B cell (primary cell): ENCODE results near the gene NOXA1. TPM values are rescaled to one million over a fixed set of nuclear protein-coding genes. Genes with fewer than 3 reads are reported as not detected.

Experiments used
- ATAC-seq: fragments of 200-7000 bp; cut with Tn5 transposase; one replicate; pipeline ENCODE4 v1.10.0; 2021; ENCODE audit warnings: low read depth, mild to moderate bottlenecking, moderate number of reproducible peaks, moderate library complexity
- CTCF ChIA-PET: fragments of 350-600 bp; sonication (Branson Sonifier 250); formaldehyde crosslinking; loops from one replicate; lab custom pipeline; 2021; ENCODE audit warnings: antibody characterized with exemption, inconsistent platforms; lab: Charles Lee
- POLR2A ChIA-PET: fragments of 350-600 bp; sonication (Branson Sonifier 250); formaldehyde crosslinking; loops from one replicate; lab custom pipeline; 2021; ENCODE audit warnings: antibody characterized with exemption; lab: Charles Lee
- DNase-seq: peaks from one replicate; pipeline ENCODE4 v3.0.0; 2013
- H2AFZ ChIP-seq: 2 replicates; pipeline ENCODE4 v1.6.1; 2012; ENCODE audit warnings: mild to moderate bottlenecking, low read depth, low read length; ENCODE audit not compliant: insufficient read depth, poor library complexity, severe bottlenecking
- H3K27ac ChIP-seq, 2 donors: 1 replicate in 1 of 2; 2 replicates in 1 of 2; pipeline ENCODE4 v1.5.1; 2012 to 2013; ENCODE audit warnings: low read length in 2 of 2, mild to moderate bottlenecking in 2 of 2, moderate library complexity in 1 of 2
- H3K27me3 ChIP-seq, 4 experiments: fragments of 200-600 bp in 1 of 4; sonication (generic) in 1 of 4; replicated peaks in 1 of 4; 1 replicate in 2 of 4; 2 replicates in 2 of 4; pipeline versions ENCODE4 v1.6.1 to v1.7.0; 2013 to 2016; ENCODE audit warnings: low read length in 3 of 4, mild to moderate bottlenecking in 2 of 4, mixed read lengths in 1 of 4, moderate library complexity in 1 of 4; ENCODE audit not compliant: insufficient read depth in 4 of 4, control insufficient read depth in 3 of 4; ENCODE audit errors: control extremely low read depth in 1 of 4
- H3K36me3 ChIP-seq, 2 experiments: replicated peaks in 1 of 2; 1 replicate in 1 of 2; 2 replicates in 1 of 2; pipeline versions ENCODE4 v1.6.1 to v1.7.1; 2013; ENCODE audit warnings: low read length in 1 of 2; ENCODE audit not compliant: insufficient read depth in 2 of 2, control insufficient read depth in 1 of 2; ENCODE audit errors: control extremely low read depth in 1 of 2, extremely low read depth in 1 of 2
- H3K4me1 ChIP-seq, 2 donors: fragments of 200-600 bp in 1 of 2; sonication (generic) in 1 of 2; 1 replicate in 1 of 2; 2 replicates in 1 of 2; pipeline versions ENCODE4 v1.5.1 to v1.6.1; 2013 to 2017; ENCODE audit warnings: low read length in 2 of 2; ENCODE audit not compliant: control insufficient read depth in 2 of 2, insufficient read depth in 2 of 2
- H3K4me2 ChIP-seq: replicated peaks from 2 replicates; pipeline ENCODE3; 2012; ENCODE audit warnings: mild to moderate bottlenecking, low read depth, low read length; ENCODE audit not compliant: poor library complexity, severe bottlenecking
- H3K4me3 ChIP-seq, 5 experiments: fragments of 200-600 bp in 1 of 5; sonication (generic) in 1 of 5; 1 replicate in 3 of 5; 2 replicates in 2 of 5; pipeline versions ENCODE4 v1.5.1 to v1.7.0; 2011 to 2016; ENCODE audit warnings: low read length in 4 of 5, mild to moderate bottlenecking in 4 of 5, low read depth in 2 of 5, control low read depth in 1 of 5, moderate library complexity in 1 of 5; ENCODE audit not compliant: insufficient read depth in 1 of 5; ENCODE audit errors: control extremely low read depth in 1 of 5, extremely low read depth in 1 of 5
- H3K79me2 ChIP-seq: fragments of 200-600 bp; sonication (generic); one replicate; pipeline ENCODE4 v1.6.0; 2016; ENCODE audit warnings: low read length; ENCODE audit not compliant: control insufficient read depth, insufficient read depth
- H3K9ac ChIP-seq: fragments of 200-600 bp; sonication (generic); 2 replicates; pipeline ENCODE4 v1.6.1; 2017; ENCODE audit warnings: mild to moderate bottlenecking, low read length, moderate library complexity
- H3K9me3 ChIP-seq, 3 donors: one replicate each; pipeline versions ENCODE4 v1.6.1 to v1.7.1; 2013; ENCODE audit warnings: low read length in 2 of 3; ENCODE audit not compliant: control insufficient read depth in 2 of 3, insufficient read depth in 1 of 3; ENCODE audit errors: control extremely low read depth in 1 of 3
- H4K20me1 ChIP-seq: 2 replicates; pipeline ENCODE4 v1.6.0; 2012; ENCODE audit warnings: mild to moderate bottlenecking, low read length; ENCODE audit not compliant: insufficient read depth, control insufficient read depth, poor library complexity, severe bottlenecking
- H3K27ac Mint-ChIP-seq: one replicate; pipeline ENCODE4 v1.8.0; 2021; ENCODE audit warnings: mixed read lengths
- H3K27me3 Mint-ChIP-seq: one replicate; pipeline ENCODE4 v1.8.0; 2021; ENCODE audit warnings: mixed read lengths
- H3K4me1 Mint-ChIP-seq: one replicate; pipeline ENCODE4 v1.8.0; 2021; ENCODE audit warnings: mixed read lengths
- H3K4me3 Mint-ChIP-seq: one replicate; pipeline ENCODE4 v1.8.0; 2021; ENCODE audit warnings: mixed read lengths
- H3K9me3 Mint-ChIP-seq: one replicate; pipeline ENCODE4 v1.8.0; 2022; ENCODE audit warnings: mixed read lengths; ENCODE audit not compliant: insufficient read depth
- EZH2 ChIP-seq: IDR thresholded peaks from 2 replicates; pipeline ENCODE4 v1.6.1; 2012; ENCODE audit warnings: borderline replicate concordance, low read depth, mild to moderate bottlenecking, moderate library complexity, low read length; ENCODE audit not compliant: insufficient read depth, poor library complexity, severe bottlenecking
- WGBS: methylation state at CpG from one replicate; pipeline ENCODE4 v1.1.5; 2013; ENCODE audit warnings: missing lambda C conversion rate; ENCODE audit not compliant: insufficient coverage; 5-methylcytosine and 5-hydroxymethylcytosine counted together
- intact Hi-C: fragments of 100-400 bp; cut with micrococcal nuclease; formaldehyde crosslinking; loops from one replicate; pipeline ENCODE4 v1.10.0; 2022
- polyA plus RNA-seq: library from polyadenylated mRNA; depleted of rRNA; stranded (reverse); fragments of >200 nt; gene quantifications from 2 replicates; pipeline ENCODE4 v1.2.3, GENCODE V29; 2012
- total RNA-seq, 2 donors: library from RNA; stranded (reverse); fragments of 120-200 nt in 1 of 2; gene quantifications; 1 replicate in 1 of 2; 2 replicates in 1 of 2; pipeline versions ENCODE4 v1.2.3 to v1.2.4, GENCODE V29; 2013 to 2022
- TF ChIP-seq, protein P1 (sequence below): fragments of 200-600 bp; IDR thresholded peaks from one replicate; pipeline ENCODE4 v1.8.0; 2022; ENCODE audit warnings: antibody characterized with exemption, mild to moderate bottlenecking

NOXA1 gene
- total and polyA plus RNA-seq, 2 donors (not counting 1 experiment from before 2014, with no cell fraction given), result 5.7 to 7.7 TPM

DNA sequence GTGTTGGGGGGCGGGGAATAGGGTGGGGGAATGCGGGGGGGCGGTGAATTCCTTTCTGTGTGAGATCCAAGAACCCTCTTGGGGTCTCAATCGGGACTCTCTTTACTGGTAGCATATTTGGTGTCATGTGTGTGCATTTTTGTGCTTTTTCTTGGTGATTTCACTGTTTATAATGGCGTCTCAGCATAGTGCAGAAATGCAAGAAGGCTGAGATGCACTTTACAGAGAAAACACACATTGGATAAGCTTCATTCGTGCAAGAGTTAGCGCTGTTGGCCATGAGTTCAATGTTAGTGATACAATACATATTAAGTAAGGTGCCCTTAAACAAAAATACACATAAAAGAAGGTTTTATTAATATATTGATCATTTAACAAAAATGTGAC, 18.7 kb downstream of the NOXA1 start:
- no peak overlapping the region for H3K27ac ChIP-seq
- no peak overlapping the region for H2AFZ ChIP-seq
- DNase-seq (no peak), ATAC-seq (no peak)
- WGBS, result 13% methylated on average over 1 of the region's 7 CpGs
- Mint-ChIP-seq H3K27ac (no peak overlapping the region), H3K9me3 (no peaks in the 10 kb centered on the region), H3K4me1 (peaks cover 8% of the 10 kb centered on the region), H3K4me3 (peak overlapping the region; percentile 79), H3K27me3 (peaks cover 11% of the 10 kb centered on the region)
- peaks cover 0 to 20% (median 7%) of the 10 kb centered on the region in 4 experiments for H3K27me3 ChIP-seq
- H3K9me3 ChIP-seq, result peaks cover 0 to 3% (median 0%) of the 10 kb centered on the region in 3 donors
- no peak overlapping the region for H3K9ac ChIP-seq
- peak overlapping the region; percentile 88 for H3K4me2 ChIP-seq
- no peaks in the 10 kb centered on the region for H3K36me3 ChIP-seq
- H3K4me1 ChIP-seq, result peaks cover 7 to 18% of the 10 kb centered on the region in 2 donors
- H4K20me1 ChIP-seq, result no peaks in the 10 kb centered on the region
- no peak for TF ChIP-seq EZH2
- TF ChIP-seq, protein P1, sequence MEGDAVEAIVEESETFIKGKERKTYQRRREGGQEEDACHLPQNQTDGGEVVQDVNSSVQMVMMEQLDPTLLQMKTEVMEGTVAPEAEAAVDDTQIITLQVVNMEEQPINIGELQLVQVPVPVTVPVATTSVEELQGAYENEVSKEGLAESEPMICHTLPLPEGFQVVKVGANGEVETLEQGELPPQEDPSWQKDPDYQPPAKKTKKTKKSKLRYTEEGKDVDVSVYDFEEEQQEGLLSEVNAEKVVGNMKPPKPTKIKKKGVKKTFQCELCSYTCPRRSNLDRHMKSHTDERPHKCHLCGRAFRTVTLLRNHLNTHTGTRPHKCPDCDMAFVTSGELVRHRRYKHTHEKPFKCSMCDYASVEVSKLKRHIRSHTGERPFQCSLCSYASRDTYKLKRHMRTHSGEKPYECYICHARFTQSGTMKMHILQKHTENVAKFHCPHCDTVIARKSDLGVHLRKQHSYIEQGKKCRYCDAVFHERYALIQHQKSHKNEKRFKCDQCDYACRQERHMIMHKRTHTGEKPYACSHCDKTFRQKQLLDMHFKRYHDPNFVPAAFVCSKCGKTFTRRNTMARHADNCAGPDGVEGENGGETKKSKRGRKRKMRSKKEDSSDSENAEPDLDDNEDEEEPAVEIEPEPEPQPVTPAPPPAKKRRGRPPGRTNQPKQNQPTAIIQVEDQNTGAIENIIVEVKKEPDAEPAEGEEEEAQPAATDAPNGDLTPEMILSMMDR, result no peak
- intact Hi-C loops, result loop anchor here (1.0 kb wide), 1 partner anchor 19 kb away; the partner anchor contains the start of genes EXD3 and NOXA1
- CTCF ChIA-PET, result interaction anchor here (0.6 to 3.3 kb wide), 4 partner anchors 14 to 29 kb away, joined by 3 to 23 read pairs (median 4); partner anchors contain the start of genes EXD3 and NOXA1
- H3K79me2 ChIP-seq, result no peaks in the 10 kb centered on the region
- POLR2A ChIA-PET, result interaction anchor here (0.6 to 0.9 kb wide), 3 partner anchors 15 to 155 kb away, joined by 4 to 6 read pairs (median 5); partner anchors contain the start of genes EXD3 and NOXA1
- H3K4me3 ChIP-seq, result no peak overlapping the region

DNA sequence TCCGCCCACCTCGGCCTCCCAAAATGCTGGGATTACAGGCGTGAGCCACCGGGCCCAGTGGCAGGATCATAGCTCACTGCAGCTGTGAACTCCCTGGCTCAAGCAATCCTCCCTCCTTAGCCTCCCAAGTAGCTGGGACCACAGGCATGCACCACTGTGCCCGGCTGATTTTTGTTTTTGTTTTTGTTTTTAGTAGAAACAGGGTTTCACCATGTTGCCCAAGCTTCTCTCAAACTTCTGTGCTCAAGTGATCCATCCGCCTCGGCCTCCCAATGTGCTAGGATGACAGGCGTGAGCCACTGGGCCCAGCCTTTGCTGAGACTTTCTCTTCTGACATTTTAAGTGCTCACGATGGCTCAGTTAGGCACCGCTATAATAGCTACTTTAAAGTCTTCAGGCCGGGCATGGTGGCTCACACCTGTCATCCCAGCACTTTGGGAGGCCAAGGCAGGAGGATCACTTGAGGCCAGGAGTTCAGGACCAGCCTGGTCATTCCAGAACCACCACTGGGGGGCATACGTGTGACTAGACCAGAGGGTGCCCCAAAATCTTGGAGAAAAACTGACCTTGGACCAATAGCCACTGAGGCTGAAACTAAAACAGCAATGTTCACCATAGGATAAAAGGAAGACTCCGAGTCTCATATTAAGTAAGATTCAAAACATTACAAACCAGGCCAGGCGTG, 21.1 kb downstream of the NOXA1 start:
- Histone ChIP-seq H3K27me3 (peaks cover 0 to 20% (median 7%) of the 10 kb centered on the region in 4 experiments), H3K9ac (no peak overlapping the region), H3K27ac (no peak overlapping the region), H3K79me2 (no peaks in the 10 kb centered on the region), H3K4me3 (no peak overlapping the region), H3K4me2 (no peak overlapping the region), H3K9me3 (peaks cover 0 to 3% (median 0%) of the 10 kb centered on the region in 3 donors), H4K20me1 (no peaks in the 10 kb centered on the region), H3K36me3 (no peaks in the 10 kb centered on the region), H3K4me1 (peaks cover 7 to 18% of the 10 kb centered on the region in 2 donors), H2AFZ (no peak overlapping the region)
- Mint-ChIP-seq H3K9me3 (no peaks in the 10 kb centered on the region), H3K4me1 (peaks cover 8% of the 10 kb centered on the region), H3K4me3 (no peak overlapping the region), H3K27me3 (peaks cover 11% of the 10 kb centered on the region), H3K27ac (no peak overlapping the region)
- ATAC-seq (no peak), DNase-seq (no peak)
- POLR2A ChIA-PET, result interaction anchor here (0.5 kb wide), 1 partner anchor 38 kb away, joined by 4 read pairs; no protein-coding TSS in a partner anchor
- intact Hi-C loops, result loop anchor here (2.0 kb wide), 1 partner anchor 157 kb away; no protein-coding TSS in a partner anchor
- CTCF ChIA-PET, result interaction anchor here (0.6 to 3.3 kb wide), 8 partner anchors 8 to 225 kb away, joined by 3 to 23 read pairs (median 5); partner anchors contain the start of genes EXD3, NOXA1 and NRARP
- WGBS, result 86% methylated on average over 12 of the region's 14 CpGs
- TF ChIP-seq, protein P1, result no peak
- TF ChIP-seq EZH2, result no peak
